SH-SY5Y (cell line): Measurements from ENCODE around the gene CORO2B.

ENCODE experiments used
- GATA2 ChIP-seq: IDR thresholded peaks from 2 replicates; pipeline ENCODE4 v1.6.1; 2011; ENCODE audit warnings: mild to moderate bottlenecking, low read depth, low read length
- GATA3 ChIP-seq: IDR thresholded peaks from 2 replicates; pipeline ENCODE4 v1.6.1; 2011; ENCODE audit warnings: low read depth, mild to moderate bottlenecking, low read length, moderate library complexity

DNA sequence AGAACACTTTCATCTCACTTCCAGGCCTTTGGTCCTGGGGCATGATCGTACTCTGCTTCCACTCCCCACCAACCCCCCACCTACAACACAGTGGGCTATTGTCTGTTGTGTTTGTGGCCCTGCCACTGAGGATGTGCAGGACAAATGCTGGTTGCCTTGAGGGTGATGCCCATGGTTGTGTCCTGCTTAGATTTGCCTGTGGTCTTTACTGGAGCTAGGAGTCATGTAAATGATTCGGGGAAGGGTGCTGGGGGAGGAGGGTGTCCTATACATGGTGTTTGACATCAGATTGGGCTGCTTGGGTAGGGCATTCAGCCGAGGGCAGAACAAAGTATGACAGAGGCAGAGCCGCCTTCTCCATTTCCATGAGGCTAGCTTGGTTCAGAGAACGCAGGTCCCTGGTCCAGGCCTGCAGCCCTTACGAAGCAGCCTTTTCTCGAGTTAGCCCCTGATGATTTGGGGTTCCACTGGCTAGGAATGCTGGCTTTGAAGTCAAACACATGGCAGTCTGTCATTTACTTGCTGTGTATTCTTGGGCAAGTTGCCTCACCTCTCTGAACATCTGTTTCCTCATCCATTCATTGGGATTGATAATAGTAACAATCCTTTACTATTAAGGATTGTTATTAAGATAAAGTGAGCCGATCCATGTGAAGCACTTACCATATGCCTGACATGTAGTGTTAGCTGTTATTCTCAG lies 6.9 kb downstream of the CORO2B start:
- no peak for TF ChIP-seq GATA3
- TF ChIP-seq GATA2, result no peak
